Fibroblast of skin of right quadriceps (primary cell): Measurements from ENCODE around the gene TRIO.
A peak's percentile ranks its signal among the peaks of the same experiment; 100 is the strongest.

Experiments used
- DNase-seq: peaks from one replicate; pipeline ENCODE4 v3.0.0-alpha.2; 2013

Gene TRIO

DNA sequence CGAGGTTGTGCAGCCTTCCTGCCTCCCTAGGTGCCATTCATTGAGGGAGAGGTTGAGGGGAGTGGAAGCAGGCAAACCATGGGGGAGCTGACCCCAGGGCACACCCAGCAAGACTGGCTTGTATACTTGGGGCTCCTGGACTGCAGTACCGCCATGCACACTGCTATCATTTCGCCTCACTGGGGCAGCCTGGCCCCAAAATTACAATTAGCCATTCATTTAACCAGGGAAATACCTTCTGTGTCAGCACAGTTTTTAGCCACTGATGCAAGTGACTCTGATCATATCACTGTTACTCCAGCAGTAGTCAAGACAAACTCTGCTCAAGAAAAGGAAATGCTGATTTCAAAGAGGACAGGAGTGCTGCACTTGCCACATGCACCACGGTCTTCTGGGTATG is 109.7 kb downstream of the TRIO start:
- no peak for DNase-seq

DNA sequence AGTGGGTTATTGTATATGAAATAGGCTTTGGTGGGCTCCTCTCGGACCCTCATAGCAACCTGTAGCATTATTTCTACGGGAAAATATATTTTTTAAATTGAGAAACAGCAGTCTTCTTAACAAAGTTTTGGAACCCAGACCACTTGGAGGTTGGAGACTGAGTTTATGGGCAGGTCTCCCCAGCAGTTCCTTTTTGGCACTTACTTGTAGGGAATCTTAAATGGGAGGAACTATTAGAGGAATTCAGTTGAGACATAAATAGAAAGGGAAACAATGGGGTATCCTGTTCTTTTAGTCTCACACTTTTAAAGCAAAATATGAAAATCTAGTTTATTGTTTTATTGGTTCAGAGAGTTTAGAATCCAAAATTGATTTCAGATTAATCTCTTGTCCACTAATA is 111.5 kb downstream of the TRIO start:
- no peak for DNase-seq

- DNase-seq: no peak
Measured at GRCh38 chr5:14256026-14256690, 113.0 kb downstream of the TRIO start.

GRCh38 chr5:14256756-14257393 is 113.7 kb downstream of the TRIO start:
- DNase-seq: no peak

DNA sequence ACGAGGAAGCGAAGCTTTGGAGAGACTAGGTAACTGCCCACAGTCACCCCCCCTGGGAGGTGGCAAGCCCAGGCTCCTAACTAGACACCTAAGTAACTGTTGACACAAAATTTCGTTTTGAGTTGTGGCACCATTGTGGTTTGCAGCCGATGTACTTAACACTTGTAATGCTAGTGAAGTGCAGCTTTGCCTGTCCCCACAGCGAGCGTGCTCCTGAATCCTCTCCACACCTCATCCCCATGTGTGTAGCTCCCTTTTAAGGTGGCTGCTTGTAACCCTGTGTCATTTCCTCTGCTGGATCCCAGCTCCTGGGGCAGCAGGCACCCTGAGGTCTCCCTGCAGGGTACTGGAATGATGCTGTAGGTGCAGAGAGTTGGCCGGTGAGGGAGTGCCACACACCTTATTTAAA is 114.9 kb downstream of the TRIO start:
- DNase-seq: no peak

DNA sequence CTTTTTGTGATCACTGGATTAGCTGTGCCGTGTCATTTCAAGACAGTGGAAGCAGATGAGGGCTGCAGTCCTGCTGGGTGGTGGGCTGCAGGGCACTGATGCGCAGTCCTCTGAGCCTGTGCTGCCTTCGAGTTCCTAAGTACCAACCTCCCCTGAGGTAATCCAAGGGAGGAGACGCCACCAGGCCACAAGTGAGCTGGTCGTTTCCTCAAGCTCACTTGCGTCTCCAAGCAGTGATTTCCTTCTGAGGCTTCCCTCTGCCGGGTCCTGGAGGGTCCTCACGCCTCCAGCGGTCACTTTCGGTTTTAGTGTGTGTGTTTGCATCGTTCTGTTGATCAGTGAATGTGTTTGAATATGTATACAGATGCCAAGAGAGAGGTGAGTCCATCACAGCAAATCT is 115.7 kb downstream of the TRIO start:
- no peak for DNase-seq

GRCh38 chr5:14260637-14261036 is 117.5 kb downstream of the TRIO start:
- DNase-seq: no peak

DNA sequence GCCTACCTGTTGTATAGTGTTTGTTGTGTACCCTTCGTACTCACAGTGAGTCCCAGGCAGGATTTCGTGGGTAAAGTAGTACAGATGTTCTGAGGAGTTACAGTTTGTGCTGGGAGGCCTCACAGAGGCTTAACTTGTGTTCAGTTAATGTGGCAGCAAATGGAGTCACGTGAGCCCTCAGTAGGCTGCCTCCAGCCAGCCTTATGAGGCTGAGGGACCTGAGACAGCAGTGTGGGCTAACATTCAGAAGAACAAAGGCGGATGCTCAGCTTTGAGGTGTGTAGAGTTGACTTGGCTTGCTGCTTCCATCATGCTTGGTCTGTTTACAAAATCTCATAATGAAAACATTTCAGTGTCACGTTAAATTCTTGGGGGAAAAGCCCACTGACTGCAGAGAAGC is 118.1 kb downstream of the TRIO start:
- no peak for DNase-seq

GRCh38 chr5:14261856-14262611 is 118.9 kb downstream of the TRIO start:
- no peak for DNase-seq

GRCh38 chr5:14263113-14263512 is 120.0 kb downstream of the TRIO start:
- no peak for DNase-seq

- DNase-seq: no peak
Measured at GRCh38 chr5:14263699-14264098, 120.6 kb downstream of the TRIO start.

- DNase-seq: peak; percentile 95
Measured at GRCh38 chr5:14264605-14265316, 121.6 kb downstream of the TRIO start.

- peak; percentile 95 for DNase-seq
Measured at GRCh38 chr5:14265570-14265969, 122.4 kb downstream of the TRIO start.

DNA sequence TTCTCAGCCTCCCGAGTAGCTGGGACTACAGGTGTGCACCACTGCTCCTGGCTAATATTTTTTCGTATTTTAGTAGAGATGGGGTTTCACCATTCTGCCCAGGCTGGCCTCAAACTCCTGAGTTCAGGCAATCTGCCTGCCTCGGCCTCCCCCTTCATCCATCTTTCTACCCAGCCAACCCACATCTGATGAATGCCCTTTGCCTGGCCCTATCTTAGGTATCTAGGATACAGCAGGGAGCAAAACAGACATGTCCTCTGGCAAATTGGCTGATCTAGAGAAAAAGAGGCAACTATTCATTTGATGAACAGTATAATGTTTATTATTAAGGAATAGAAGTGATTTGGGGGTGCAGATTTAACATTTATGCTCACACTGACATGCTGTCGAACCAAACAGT is 123.0 kb downstream of the TRIO start:
- DNase-seq: no peak

GRCh38 chr5:14266686-14267085 is 123.5 kb downstream of the TRIO start:
- DNase-seq: peak; percentile 34

DNA sequence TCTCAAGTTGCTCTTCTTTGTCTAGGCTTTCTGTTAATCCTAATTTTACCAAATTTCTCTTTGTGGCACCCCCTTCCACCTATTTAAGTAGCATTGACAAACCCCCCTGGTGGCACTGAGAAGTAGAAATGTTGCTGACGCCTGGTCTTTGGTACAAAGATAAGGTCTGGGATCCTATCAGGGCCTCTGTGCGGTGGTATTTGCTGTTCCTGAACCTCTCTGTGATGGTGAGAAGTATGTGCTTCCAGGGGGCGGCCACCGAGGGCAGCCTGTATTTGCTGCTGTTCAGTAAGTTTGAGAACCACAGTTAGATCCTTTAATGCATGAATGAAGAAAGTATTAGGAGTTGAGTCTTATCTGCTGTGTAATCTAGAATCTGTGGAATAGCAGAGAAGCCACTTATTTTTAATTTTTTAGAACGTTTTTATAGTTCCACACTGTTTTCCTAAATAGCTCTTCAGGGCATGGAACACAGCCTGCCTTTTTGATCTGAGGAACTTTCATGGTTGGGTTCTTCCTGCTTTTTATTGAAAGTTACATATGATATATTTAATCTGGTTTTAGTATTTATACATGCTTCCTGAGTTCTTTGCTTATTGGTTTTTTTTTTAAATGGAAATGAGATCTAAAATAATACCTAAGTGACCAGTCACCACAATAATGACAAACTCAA is 124.2 kb downstream of the TRIO start:
- peak; percentile 21 for DNase-seq

DNA sequence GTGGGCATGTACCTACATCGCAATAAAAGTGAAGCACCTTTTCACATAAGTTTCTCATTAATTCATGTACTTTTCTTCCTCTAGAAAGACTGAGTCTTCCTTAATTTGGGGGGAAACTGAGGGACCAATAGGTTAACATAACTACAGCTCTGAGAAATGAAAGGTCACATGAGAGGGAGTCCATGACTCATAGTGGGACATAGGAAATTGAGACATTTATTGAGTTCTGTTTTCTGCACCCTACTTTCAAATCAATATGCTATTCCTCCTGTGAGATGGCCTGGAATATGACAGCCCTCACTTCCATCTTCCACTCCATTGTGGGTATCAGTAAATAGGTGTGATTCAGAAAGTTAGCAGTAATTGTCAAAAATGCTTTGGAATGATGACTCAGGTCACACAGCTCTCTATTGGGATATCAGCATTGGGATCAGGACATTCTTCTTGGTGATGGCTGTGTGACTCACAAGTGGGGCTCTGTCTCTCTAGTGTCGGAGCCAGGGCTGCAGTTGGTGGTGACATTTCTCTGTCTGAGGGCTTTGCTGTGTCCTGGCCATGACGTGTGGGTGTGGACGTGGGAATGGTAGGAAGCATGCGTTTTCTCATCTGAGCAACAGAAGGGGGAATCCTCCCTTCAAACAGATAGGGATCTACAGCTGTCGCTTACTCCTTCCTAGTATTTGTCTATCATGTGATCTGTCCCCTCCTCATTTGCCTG is 125.0 kb downstream of the TRIO start:
- DNase-seq: peak; percentile 95

GRCh38 chr5:14268738-14269137 is 125.6 kb downstream of the TRIO start:
- DNase-seq: peak; percentile 50

DNA sequence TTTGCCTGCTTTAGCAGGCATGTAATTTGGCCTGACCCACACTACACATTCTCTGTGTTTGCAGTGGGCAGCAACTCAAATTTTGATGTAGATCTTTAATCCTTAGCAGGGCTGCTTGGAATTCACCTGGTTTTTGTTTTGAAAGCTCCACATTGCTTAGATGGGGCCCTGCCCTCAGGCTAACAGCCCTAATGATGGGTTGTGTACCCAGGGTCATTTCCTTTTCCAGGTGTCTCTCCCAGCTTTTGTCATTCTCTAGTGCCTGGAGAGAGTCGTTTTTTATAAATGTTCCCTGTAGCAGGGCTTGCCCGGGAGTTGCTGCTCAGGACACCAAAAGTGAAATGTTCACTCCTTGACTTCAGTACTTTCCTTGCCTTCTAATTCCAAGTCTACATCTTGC is 126.3 kb downstream of the TRIO start:
- DNase-seq: no peak

DNA sequence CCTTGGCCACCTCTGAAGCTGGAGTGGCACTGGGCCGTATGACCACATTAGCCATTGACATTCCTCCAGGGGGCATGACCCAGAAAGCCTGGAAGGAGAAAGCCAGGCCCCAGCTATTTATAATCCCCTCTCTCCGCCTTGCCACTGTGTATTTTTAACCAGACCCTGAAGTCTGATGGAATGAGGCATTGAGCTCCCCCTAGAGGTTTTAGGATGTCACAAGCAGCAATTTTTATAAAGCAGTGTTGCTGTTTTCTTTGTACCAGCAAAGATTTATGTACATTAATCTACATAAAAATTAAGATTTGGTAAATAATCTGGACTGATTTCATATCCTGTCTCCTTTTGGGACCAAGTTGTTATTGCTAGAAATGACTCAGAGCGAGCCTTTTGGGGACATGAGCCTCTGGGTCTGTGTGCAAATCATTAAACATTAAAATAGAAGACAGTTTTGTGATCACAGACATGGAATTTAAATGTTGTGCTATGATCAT is 127.1 kb downstream of the TRIO start:
- DNase-seq: peak; percentile 77

DNA sequence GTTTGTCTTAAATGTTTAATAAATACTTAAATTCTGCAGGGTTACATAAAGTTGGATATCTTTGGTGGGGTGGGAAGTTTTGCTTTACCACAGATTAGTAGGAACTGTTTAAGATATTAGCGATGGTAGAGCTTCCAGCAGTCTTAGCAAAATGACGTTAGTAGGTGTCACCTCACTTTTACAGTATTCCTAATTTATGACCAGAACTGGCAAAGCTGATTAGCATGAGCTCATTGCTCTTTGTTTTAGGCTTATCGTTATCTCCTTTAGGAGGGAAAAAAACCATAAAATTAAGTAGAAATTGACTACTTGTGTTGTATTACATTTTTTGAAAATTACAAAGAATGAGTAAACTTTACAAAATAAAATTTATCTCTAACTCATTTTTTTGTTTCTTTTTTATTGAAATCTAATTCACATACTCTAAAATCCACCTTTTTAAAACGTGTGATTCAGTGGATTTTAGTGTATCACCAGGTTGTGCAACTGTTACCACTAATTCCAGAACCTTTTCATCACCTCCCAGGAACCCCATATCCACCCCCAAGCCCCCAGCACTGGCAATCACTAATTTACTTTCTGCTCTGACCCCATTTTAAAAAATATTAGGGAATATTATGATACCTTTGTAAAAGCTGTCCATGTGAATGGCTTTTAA is 129.5 kb downstream of the TRIO start:
- no peak for DNase-seq
